B cell (primary cell): ENCODE measurements around the gene IRF2BP1. TPM values are rescaled to one million over a fixed set of nuclear protein-coding genes. Genes with fewer than 3 reads are reported as not detected.
A peak's percentile ranks its signal among the peaks of the same experiment; 100 is the strongest.

Experiments used
- ATAC-seq: fragments of 200-7000 bp; cut with Tn5 transposase; one replicate; pipeline ENCODE4 v1.10.0; 2021; ENCODE audit warnings: low read depth, mild to moderate bottlenecking, moderate number of reproducible peaks, moderate library complexity
- CTCF ChIA-PET: fragments of 350-600 bp; sonication (Branson Sonifier 250); formaldehyde crosslinking; loops from one replicate; lab custom pipeline; 2021; ENCODE audit warnings: antibody characterized with exemption, inconsistent platforms; lab: Charles Lee
- POLR2A ChIA-PET: fragments of 350-600 bp; sonication (Branson Sonifier 250); formaldehyde crosslinking; loops from one replicate; lab custom pipeline; 2021; ENCODE audit warnings: antibody characterized with exemption; lab: Charles Lee
- DNase-seq: peaks from one replicate; pipeline ENCODE4 v3.0.0; 2013
- H2AFZ ChIP-seq: 2 replicates; pipeline ENCODE4 v1.6.1; 2012; ENCODE audit warnings: mild to moderate bottlenecking, low read depth, low read length; ENCODE audit not compliant: insufficient read depth, poor library complexity, severe bottlenecking
- H3K27ac ChIP-seq, 2 donors: 1 replicate in 1 of 2; 2 replicates in 1 of 2; pipeline ENCODE4 v1.5.1; 2012 to 2013; ENCODE audit warnings: low read length in 2 of 2, mild to moderate bottlenecking in 2 of 2, moderate library complexity in 1 of 2
- H3K27me3 ChIP-seq, 4 experiments: fragments of 200-600 bp in 1 of 4; sonication (generic) in 1 of 4; replicated peaks in 1 of 4; 1 replicate in 2 of 4; 2 replicates in 2 of 4; pipeline versions ENCODE4 v1.6.1 to v1.7.0; 2013 to 2016; ENCODE audit warnings: low read length in 3 of 4, mild to moderate bottlenecking in 2 of 4, mixed read lengths in 1 of 4, moderate library complexity in 1 of 4; ENCODE audit not compliant: insufficient read depth in 4 of 4, control insufficient read depth in 3 of 4; ENCODE audit errors: control extremely low read depth in 1 of 4
- H3K36me3 ChIP-seq, 2 experiments: replicated peaks in 1 of 2; 1 replicate in 1 of 2; 2 replicates in 1 of 2; pipeline versions ENCODE4 v1.6.1 to v1.7.1; 2013; ENCODE audit warnings: low read length in 1 of 2; ENCODE audit not compliant: insufficient read depth in 2 of 2, control insufficient read depth in 1 of 2; ENCODE audit errors: control extremely low read depth in 1 of 2, extremely low read depth in 1 of 2
- H3K4me1 ChIP-seq, 2 donors: fragments of 200-600 bp in 1 of 2; sonication (generic) in 1 of 2; 1 replicate in 1 of 2; 2 replicates in 1 of 2; pipeline versions ENCODE4 v1.5.1 to v1.6.1; 2013 to 2017; ENCODE audit warnings: low read length in 2 of 2; ENCODE audit not compliant: control insufficient read depth in 2 of 2, insufficient read depth in 2 of 2
- H3K4me2 ChIP-seq: replicated peaks from 2 replicates; pipeline ENCODE3; 2012; ENCODE audit warnings: mild to moderate bottlenecking, low read depth, low read length; ENCODE audit not compliant: poor library complexity, severe bottlenecking
- H3K4me3 ChIP-seq, 5 experiments: fragments of 200-600 bp in 1 of 5; sonication (generic) in 1 of 5; 1 replicate in 3 of 5; 2 replicates in 2 of 5; pipeline versions ENCODE4 v1.5.1 to v1.7.0; 2011 to 2016; ENCODE audit warnings: low read length in 4 of 5, mild to moderate bottlenecking in 4 of 5, low read depth in 2 of 5, control low read depth in 1 of 5, moderate library complexity in 1 of 5; ENCODE audit not compliant: insufficient read depth in 1 of 5; ENCODE audit errors: control extremely low read depth in 1 of 5, extremely low read depth in 1 of 5
- H3K79me2 ChIP-seq: fragments of 200-600 bp; sonication (generic); one replicate; pipeline ENCODE4 v1.6.0; 2016; ENCODE audit warnings: low read length; ENCODE audit not compliant: control insufficient read depth, insufficient read depth
- H3K9ac ChIP-seq: fragments of 200-600 bp; sonication (generic); 2 replicates; pipeline ENCODE4 v1.6.1; 2017; ENCODE audit warnings: mild to moderate bottlenecking, low read length, moderate library complexity
- H3K9me3 ChIP-seq, 3 donors: one replicate each; pipeline versions ENCODE4 v1.6.1 to v1.7.1; 2013; ENCODE audit warnings: low read length in 2 of 3; ENCODE audit not compliant: control insufficient read depth in 2 of 3, insufficient read depth in 1 of 3; ENCODE audit errors: control extremely low read depth in 1 of 3
- H4K20me1 ChIP-seq: 2 replicates; pipeline ENCODE4 v1.6.0; 2012; ENCODE audit warnings: mild to moderate bottlenecking, low read length; ENCODE audit not compliant: insufficient read depth, control insufficient read depth, poor library complexity, severe bottlenecking
- H3K27ac Mint-ChIP-seq: one replicate; pipeline ENCODE4 v1.8.0; 2021; ENCODE audit warnings: mixed read lengths
- H3K27me3 Mint-ChIP-seq: one replicate; pipeline ENCODE4 v1.8.0; 2021; ENCODE audit warnings: mixed read lengths
- H3K4me1 Mint-ChIP-seq: one replicate; pipeline ENCODE4 v1.8.0; 2021; ENCODE audit warnings: mixed read lengths
- H3K4me3 Mint-ChIP-seq: one replicate; pipeline ENCODE4 v1.8.0; 2021; ENCODE audit warnings: mixed read lengths
- H3K9me3 Mint-ChIP-seq: one replicate; pipeline ENCODE4 v1.8.0; 2022; ENCODE audit warnings: mixed read lengths; ENCODE audit not compliant: insufficient read depth
- EZH2 ChIP-seq: IDR thresholded peaks from 2 replicates; pipeline ENCODE4 v1.6.1; 2012; ENCODE audit warnings: borderline replicate concordance, low read depth, mild to moderate bottlenecking, moderate library complexity, low read length; ENCODE audit not compliant: insufficient read depth, poor library complexity, severe bottlenecking
- WGBS: methylation state at CpG from one replicate; pipeline ENCODE4 v1.1.5; 2013; ENCODE audit warnings: missing lambda C conversion rate; ENCODE audit not compliant: insufficient coverage; 5-methylcytosine and 5-hydroxymethylcytosine counted together
- intact Hi-C: fragments of 100-400 bp; cut with micrococcal nuclease; formaldehyde crosslinking; loops from one replicate; pipeline ENCODE4 v1.10.0; 2022
- polyA plus RNA-seq: library from polyadenylated mRNA; depleted of rRNA; stranded (reverse); fragments of >200 nt; gene quantifications from 2 replicates; pipeline ENCODE4 v1.2.3, GENCODE V29; 2012
- total RNA-seq, 2 donors: library from RNA; stranded (reverse); fragments of 120-200 nt in 1 of 2; gene quantifications; 1 replicate in 1 of 2; 2 replicates in 1 of 2; pipeline versions ENCODE4 v1.2.3 to v1.2.4, GENCODE V29; 2013 to 2022
- TF ChIP-seq, protein P1 (sequence below): fragments of 200-600 bp; IDR thresholded peaks from one replicate; pipeline ENCODE4 v1.8.0; 2022; ENCODE audit warnings: antibody characterized with exemption, mild to moderate bottlenecking

Gene IRF2BP1
- total and polyA plus RNA-seq, 2 donors (not counting 1 experiment from before 2014, with no cell fraction given), result 14.9 to 33.9 TPM

DNA sequence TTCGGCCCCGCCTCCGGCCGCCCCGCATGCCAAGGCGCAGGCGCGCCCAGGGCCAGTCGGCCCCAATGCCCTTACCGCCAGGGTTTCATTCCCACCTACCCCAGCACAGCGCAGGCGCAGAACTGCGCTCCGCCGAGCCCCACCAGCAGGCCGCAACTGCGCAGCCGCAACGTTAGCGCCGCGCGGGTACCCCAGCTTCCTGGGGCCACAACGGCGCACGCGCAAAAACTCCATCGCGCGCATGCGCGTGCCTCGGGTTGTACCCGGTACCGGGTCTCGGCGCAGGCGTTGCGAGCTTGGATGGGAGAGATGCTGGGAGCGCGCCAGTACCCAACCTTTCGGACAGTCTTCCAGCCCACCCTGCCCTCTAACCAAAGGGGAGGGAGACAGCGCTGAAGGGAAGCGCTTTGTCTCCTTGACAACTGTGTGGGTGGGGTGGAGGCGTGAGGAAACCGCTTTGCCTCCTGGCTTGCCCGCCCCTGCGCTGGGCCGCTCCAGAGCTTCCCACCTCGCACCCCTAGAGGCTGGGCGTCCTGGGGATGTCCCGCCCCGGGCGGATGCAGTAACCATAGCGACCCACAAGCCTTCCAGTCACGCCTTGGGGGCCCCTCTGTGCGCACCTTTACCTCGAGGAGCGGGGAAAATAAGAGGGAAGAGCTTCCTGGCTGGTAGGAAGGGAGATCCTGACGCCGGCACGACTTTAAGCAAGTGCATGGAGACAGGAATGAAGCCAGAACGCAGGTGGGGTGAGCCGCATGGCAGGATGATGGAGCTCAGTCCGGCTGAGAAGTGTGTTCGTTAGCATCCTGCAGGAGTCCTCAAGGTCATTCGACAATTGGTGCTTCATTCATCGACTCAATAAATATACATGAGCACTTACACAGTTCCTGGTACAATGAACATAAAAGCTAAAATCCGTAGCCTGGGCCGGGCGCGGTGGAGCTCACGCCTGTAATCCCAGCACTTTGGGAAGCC lies 17.0 kb upstream of the IRF2BP1 start:
- Mint-ChIP-seq H3K4me1 (peaks cover 32% of the 10 kb centered on the region), H3K4me3 (peak overlapping the region; percentile 89), H3K27ac (peak overlapping the region; percentile 95), H3K27me3 (no peaks in the 10 kb centered on the region), H3K9me3 (no peaks in the 10 kb centered on the region)
- peak; percentile 100 for DNase-seq
- ATAC-seq, result peak; percentile 83
- peak overlapping the region; percentile 73 for H3K9ac ChIP-seq
- TF ChIP-seq, protein P1, sequence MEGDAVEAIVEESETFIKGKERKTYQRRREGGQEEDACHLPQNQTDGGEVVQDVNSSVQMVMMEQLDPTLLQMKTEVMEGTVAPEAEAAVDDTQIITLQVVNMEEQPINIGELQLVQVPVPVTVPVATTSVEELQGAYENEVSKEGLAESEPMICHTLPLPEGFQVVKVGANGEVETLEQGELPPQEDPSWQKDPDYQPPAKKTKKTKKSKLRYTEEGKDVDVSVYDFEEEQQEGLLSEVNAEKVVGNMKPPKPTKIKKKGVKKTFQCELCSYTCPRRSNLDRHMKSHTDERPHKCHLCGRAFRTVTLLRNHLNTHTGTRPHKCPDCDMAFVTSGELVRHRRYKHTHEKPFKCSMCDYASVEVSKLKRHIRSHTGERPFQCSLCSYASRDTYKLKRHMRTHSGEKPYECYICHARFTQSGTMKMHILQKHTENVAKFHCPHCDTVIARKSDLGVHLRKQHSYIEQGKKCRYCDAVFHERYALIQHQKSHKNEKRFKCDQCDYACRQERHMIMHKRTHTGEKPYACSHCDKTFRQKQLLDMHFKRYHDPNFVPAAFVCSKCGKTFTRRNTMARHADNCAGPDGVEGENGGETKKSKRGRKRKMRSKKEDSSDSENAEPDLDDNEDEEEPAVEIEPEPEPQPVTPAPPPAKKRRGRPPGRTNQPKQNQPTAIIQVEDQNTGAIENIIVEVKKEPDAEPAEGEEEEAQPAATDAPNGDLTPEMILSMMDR, result no peak
- no peak for TF ChIP-seq EZH2
- POLR2A ChIA-PET, result interaction anchor here (0.6 to 2.9 kb wide), 5 partner anchors 11 to 354 kb away, joined by 3 to 33 read pairs (median 7); partner anchors contain the start of genes FOXA3, IRF2BP1 and SYMPK
- H4K20me1 ChIP-seq, result no peaks in the 10 kb centered on the region
- H2AFZ ChIP-seq, result peak overlapping the region; percentile 82
- peak overlapping the region; percentile 64 to 70 for H3K27ac ChIP-seq
- H3K9me3 ChIP-seq, result no peaks in the 10 kb centered on the region
- H3K36me3 ChIP-seq, result peaks cover 3 to 9% of the 10 kb centered on the region in 2 experiments
- CTCF ChIA-PET, result interaction anchor here (0.8 to 2.7 kb wide), 5 partner anchors 15 to 106 kb away, joined by 3 to 15 read pairs (median 4); partner anchors contain the start of genes CCDC61, FOXA3 and SYMPK
- H3K4me3 ChIP-seq, result peak overlapping the region; percentile 68 to 88 (median 74)
- peaks cover 20% of the 10 kb centered on the region for H3K79me2 ChIP-seq
- peak overlapping the region; percentile 89 for H3K4me2 ChIP-seq
- H3K27me3 ChIP-seq, result no peaks in the 10 kb centered on the region
- peaks cover 16 to 21% of the 10 kb centered on the region in 2 donors for H3K4me1 ChIP-seq
- intact Hi-C loops, result loop anchor here (1.0 kb wide), 5 partner anchors 17 to 113 kb away; partner anchors contain the start of genes CCDC61, IRF2BP1 and SYMPK
- WGBS, result 3% methylated on average over 67 of the region's 73 CpGs
